H9 (cell line): ENCODE data around the gene TMEM184B. TPM values are rescaled to one million over a fixed set of nuclear protein-coding genes. Genes with fewer than 3 reads are reported as not detected.

ENCODE experiments used
- DNase-seq: peaks from one replicate; pipeline ENCODE4 v3.0.0-alpha.2; 2017
- H2AFZ ChIP-seq: one replicate; pipeline ENCODE4 v1.6.1; 2013; ENCODE audit warnings: mild to moderate bottlenecking, low read length, control low read depth, moderate library complexity
- H2AK5ac ChIP-seq: 2 replicates; pipeline ENCODE4 v1.6.1; 2013; ENCODE audit warnings: low read length, control low read depth, mixed read lengths; ENCODE audit not compliant: insufficient read length
- H2BK120ac ChIP-seq: one replicate; pipeline ENCODE4 v1.6.1; 2013; ENCODE audit warnings: low read depth, mild to moderate bottlenecking, low read length, control low read depth, inconsistent platforms; ENCODE audit not compliant: poor library complexity, severe bottlenecking
- H2BK12ac ChIP-seq: 2 replicates; pipeline ENCODE4 v1.6.1; 2013; ENCODE audit warnings: low read length, control low read depth, mixed read lengths, low read depth; ENCODE audit not compliant: insufficient read length
- H2BK15ac ChIP-seq: 2 replicates; pipeline ENCODE4 v1.6.1; 2013; ENCODE audit warnings: low read depth, low read length, control low read depth
- H2BK20ac ChIP-seq: one replicate; pipeline ENCODE4 v1.6.1; 2013; ENCODE audit warnings: low read depth, mild to moderate bottlenecking, low read length, control low read depth, inconsistent platforms; ENCODE audit not compliant: poor library complexity, severe bottlenecking
- H2BK5ac ChIP-seq: 2 replicates; pipeline ENCODE4 v1.6.1; 2013; ENCODE audit warnings: low read length, control low read depth, mixed read lengths; ENCODE audit not compliant: insufficient read length
- H3K14ac ChIP-seq: 2 replicates; pipeline ENCODE4 v1.6.1; 2013; ENCODE audit warnings: low read length, control low read depth; ENCODE audit not compliant: insufficient read depth
- H3K18ac ChIP-seq: 2 replicates; pipeline ENCODE4 v1.6.1; 2013; ENCODE audit warnings: low read depth, mild to moderate bottlenecking, mixed read lengths, low read length, control low read depth; ENCODE audit not compliant: insufficient read length
- H3K23ac ChIP-seq: 2 replicates; pipeline ENCODE4 v1.6.1; 2013; ENCODE audit warnings: low read length, control low read depth, mixed read lengths, low read depth; ENCODE audit not compliant: insufficient read length
- H3K23me2 ChIP-seq: 2 replicates; pipeline ENCODE4 v1.6.1; 2013; ENCODE audit warnings: low read depth, mild to moderate bottlenecking, mixed read lengths, low read length, control low read depth; ENCODE audit not compliant: insufficient read length, poor library complexity, severe bottlenecking
- H3K27ac ChIP-seq: 2 replicates; pipeline ENCODE4 v1.5.1; 2013; ENCODE audit warnings: low read length, control low read depth, mixed read lengths, low read depth; ENCODE audit not compliant: insufficient read length
- H3K27me3 ChIP-seq: 2 replicates; pipeline ENCODE4 v1.6.1; 2013; ENCODE audit warnings: low read length, control low read depth, inconsistent platforms; ENCODE audit not compliant: insufficient read depth
- H3K4ac ChIP-seq: 2 replicates; pipeline ENCODE4 v1.6.1; 2013; ENCODE audit warnings: low read depth, mild to moderate bottlenecking, control low read depth, inconsistent platforms, low read length, moderate library complexity
- H3K4me1 ChIP-seq: 2 replicates; pipeline ENCODE4 v1.6.1; 2013; ENCODE audit warnings: low read length, control low read depth, inconsistent platforms; ENCODE audit not compliant: insufficient read depth
- H3K4me2 ChIP-seq: 2 replicates; pipeline ENCODE4 v1.6.1; 2013; ENCODE audit warnings: low read length, control low read depth, mixed read lengths; ENCODE audit not compliant: insufficient read length, insufficient read depth
- H3K56ac ChIP-seq: 2 replicates; pipeline ENCODE4 v1.6.1; 2013; ENCODE audit warnings: low read depth, mild to moderate bottlenecking, mixed read lengths, low read length, control low read depth; ENCODE audit not compliant: insufficient read length
- H3K79me1 ChIP-seq: 2 replicates; pipeline ENCODE4 v1.6.1; 2013; ENCODE audit warnings: low read depth, mild to moderate bottlenecking, moderate library complexity, low read length, control low read depth, inconsistent platforms; ENCODE audit not compliant: insufficient read depth, poor library complexity, severe bottlenecking
- H3K79me2 ChIP-seq: 2 replicates; pipeline ENCODE4 v1.6.1; 2013; ENCODE audit warnings: low read length, control low read depth, inconsistent platforms; ENCODE audit not compliant: insufficient read depth
- H3K9ac ChIP-seq: 2 replicates; pipeline ENCODE4 v1.6.1; 2013; ENCODE audit warnings: low read length, control low read depth, mixed read lengths; ENCODE audit not compliant: insufficient read length; ENCODE audit errors: extremely low read depth
- H3K9me3 ChIP-seq: one replicate; pipeline ENCODE4 v1.6.1; 2013; ENCODE audit warnings: low read depth, low read length, inconsistent platforms; ENCODE audit not compliant: control insufficient read depth
- H3T11ph ChIP-seq: one replicate; pipeline ENCODE4 v1.6.1; 2013; ENCODE audit warnings: mild to moderate bottlenecking, low read length, control low read depth, inconsistent platforms
- H4K20me1 ChIP-seq: one replicate; pipeline ENCODE4 v1.6.1; 2013; ENCODE audit not compliant: control insufficient read depth, insufficient read length, insufficient read depth
- H4K5ac ChIP-seq: 2 replicates; pipeline ENCODE4 v1.6.1; 2013; ENCODE audit warnings: low read depth, mild to moderate bottlenecking, mixed read lengths, low read length, control low read depth; ENCODE audit not compliant: insufficient read length
- H4K8ac ChIP-seq: replicated peaks from 2 replicates; pipeline ENCODE4 v1.6.1; 2013; ENCODE audit warnings: low read length, control low read depth, mixed read lengths, low read depth; ENCODE audit not compliant: insufficient read length
- H4K91ac ChIP-seq: 2 replicates; pipeline ENCODE4 v1.6.1; 2013; ENCODE audit warnings: low read depth, mild to moderate bottlenecking, moderate library complexity, mixed read lengths, low read length, control low read depth; ENCODE audit not compliant: insufficient read length
- H3K27ac Mint-ChIP-seq, 3 experiments: 2 replicates in 2 of 3; 3 replicates in 1 of 3; pipeline ENCODE4 v1.8.0; 2020 to 2021; ENCODE audit warnings: mixed read lengths in 3 of 3, mild to moderate bottlenecking in 1 of 3, moderate library complexity in 1 of 3
- H3K27me3 Mint-ChIP-seq: 2 replicates; pipeline ENCODE4 v1.8.0; 2021; ENCODE audit warnings: low read depth, mild to moderate bottlenecking, moderate library complexity, mixed read lengths
- H3K36me3 Mint-ChIP-seq, 3 experiments: 2 replicates in 2 of 3; 3 replicates in 1 of 3; pipeline ENCODE4 v1.8.0; 2020 to 2021; ENCODE audit warnings: low read depth in 3 of 3, mixed read lengths in 3 of 3; ENCODE audit not compliant: insufficient read depth in 1 of 3
- H3K4me1 Mint-ChIP-seq, 2 experiments: 2 replicates each; pipeline ENCODE4 v1.8.0; 2020; ENCODE audit warnings: mixed read lengths in 2 of 2
- H3K4me3 Mint-ChIP-seq, 2 experiments: 2 replicates in 1 of 2; 3 replicates in 1 of 2; pipeline ENCODE4 v1.8.0; 2020 to 2021; ENCODE audit warnings: mild to moderate bottlenecking in 2 of 2, mixed read lengths in 2 of 2, moderate library complexity in 1 of 2
- H3K9me3 Mint-ChIP-seq, 2 experiments: 2 replicates in 1 of 2; 3 replicates in 1 of 2; pipeline ENCODE4 v1.8.0; 2020; ENCODE audit warnings: mild to moderate bottlenecking in 2 of 2, mixed read lengths in 2 of 2, moderate library complexity in 1 of 2
- CTCF ChIP-seq: fragments of 200-600 bp; sonication (generic); conservative IDR thresholded peaks from 3 replicates; pipeline ENCODE4 v1.8.0; 2021; ENCODE audit warnings: antibody characterized with exemption, mild to moderate bottlenecking
- WGBS: extraction: QIAGEN DNeasy Blood & Tissue Kit; methylation state at CpG from one replicate; pipeline ENCODE4 v1.1.7; 2013; ENCODE audit warnings: missing lambda C conversion rate, low lambda C conversion rate, mixed read lengths; ENCODE audit not compliant: insufficient read length; ENCODE audit errors: extremely low coverage; 5-methylcytosine and 5-hydroxymethylcytosine counted together
- total RNA-seq: library from RNA; stranded (reverse); gene quantifications from 2 replicates; pipeline ENCODE4 v1.2.1, GENCODE V29; 2021

TMEM184B gene
- total RNA-seq, 1 experiment from 2014 or later, result 58.5 TPM

GRCh38 chr22:38314051-38314932 lies 41.5 kb upstream of the TMEM184B start:
- no peak overlapping the region for H3K18ac ChIP-seq
- no peak overlapping the region for H2BK20ac ChIP-seq
- peak overlapping the region; percentile 46; the same call in 1 of the 2 replicates for H3K14ac ChIP-seq
- H3K9ac ChIP-seq, result peak overlapping the region; percentile 23
- no peak overlapping the region for H2AFZ ChIP-seq
- peaks cover 6% of the 10 kb centered on the region; the same call in 1 of the 2 replicates for H3K4me1 ChIP-seq
- H3K23ac ChIP-seq, result no peak overlapping the region
- H4K20me1 ChIP-seq, result peaks cover 2% of the 10 kb centered on the region
- H3K27me3 ChIP-seq, result no peaks in the 10 kb centered on the region
- no peak overlapping the region for H3T11ph ChIP-seq
- TF ChIP-seq CTCF, result no peak
- no peak overlapping the region for H2AK5ac ChIP-seq
- Mint-ChIP-seq H3K27me3 (no peaks in the 10 kb centered on the region), H3K4me1 (peaks cover 72 to 76% of the 10 kb centered on the region in 2 experiments), H3K27ac (peak overlapping the region; percentile 94 to 100 (median 95)), H3K9me3 (no peaks in the 10 kb centered on the region; a peak in 1 of 5 replicates), H3K36me3 (peaks cover 21 to 64% (median 48%) of the 10 kb centered on the region in 3 experiments; a peak in 6 of 7 replicates), H3K4me3 (peak overlapping the region; percentile 93 to 97)
- H3K79me2 ChIP-seq, result peaks cover 66% of the 10 kb centered on the region; the same call in 1 of the 2 replicates
- H2BK120ac ChIP-seq, result no peak overlapping the region
- no peak overlapping the region for H3K56ac ChIP-seq
- WGBS, result no CpG with 5 or more reads among the region's 23 CpGs
- no peak overlapping the region for H2BK5ac ChIP-seq
- H3K9me3 ChIP-seq, result no peaks in the 10 kb centered on the region
- no peak overlapping the region for H4K8ac ChIP-seq
- H3K79me1 ChIP-seq, result no peaks in the 10 kb centered on the region
- no peak overlapping the region for H3K4ac ChIP-seq
- no peak overlapping the region for H2BK15ac ChIP-seq
- H4K91ac ChIP-seq, result no peak overlapping the region
- H3K23me2 ChIP-seq, result peaks cover 13% of the 10 kb centered on the region
- no peak overlapping the region for H3K27ac ChIP-seq
- no peak for DNase-seq
- peak overlapping the region; percentile 85 for H3K4me2 ChIP-seq
- H2BK12ac ChIP-seq, result no peak overlapping the region
- H4K5ac ChIP-seq, result no peak overlapping the region
